ENCODE data around the gene MORN1.

Gene MORN1

DNA sequence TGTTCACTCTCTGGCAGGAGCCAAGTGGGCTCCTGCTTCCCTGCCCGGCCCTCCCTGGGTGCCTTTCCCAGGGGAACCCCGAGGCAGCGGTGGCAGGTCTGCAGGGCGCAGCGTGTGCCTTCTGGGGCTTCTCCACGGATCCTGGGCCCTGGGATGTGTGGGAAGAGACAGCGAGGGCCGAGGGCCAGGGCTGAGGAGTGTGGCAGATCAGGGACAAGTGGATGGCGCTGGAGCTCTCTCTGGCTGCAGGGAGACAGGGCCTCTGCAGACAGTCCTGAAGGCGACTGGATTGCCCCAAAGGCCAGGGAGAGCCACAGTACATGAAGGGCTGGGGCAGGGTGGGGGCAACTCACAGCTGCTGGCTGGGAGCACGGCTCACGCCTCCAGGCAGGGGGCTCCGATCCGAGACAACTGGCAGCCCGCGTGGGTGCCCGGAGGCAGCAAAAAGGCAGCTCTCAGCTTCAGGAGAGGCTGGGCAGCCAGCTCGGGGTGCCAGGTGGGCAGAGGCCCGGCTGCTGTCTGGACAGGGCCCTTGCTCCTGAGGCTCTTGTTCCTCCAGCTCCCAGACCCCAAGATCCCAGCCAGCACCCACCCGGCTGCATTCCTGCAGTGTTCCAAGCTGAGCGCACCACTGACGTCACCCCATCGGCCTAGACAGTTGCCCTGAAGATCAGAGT, 16.0 kb downstream of the MORN1 start:
- Histone ChIP-seq H3K4me1 (no peaks in the 10 kb centered on the region), H3K9me3 (no peaks in the 10 kb centered on the region), H3K4me3 (no peak overlapping the region), H3K27ac (no peak overlapping the region), H3K27me3 (no peaks in the 10 kb centered on the region), H3K36me3 (peaks cover 0 to 25% (median 9%) of the 10 kb centered on the region in 3 donors)
- intact Hi-C loops (cut with DNase I; ENCODE audit: low total_unique reads), result no loop called here
- DNase-seq, result peak in 1 of 2 donors; percentile 10
- TF ChIP-seq, protein P1, sequence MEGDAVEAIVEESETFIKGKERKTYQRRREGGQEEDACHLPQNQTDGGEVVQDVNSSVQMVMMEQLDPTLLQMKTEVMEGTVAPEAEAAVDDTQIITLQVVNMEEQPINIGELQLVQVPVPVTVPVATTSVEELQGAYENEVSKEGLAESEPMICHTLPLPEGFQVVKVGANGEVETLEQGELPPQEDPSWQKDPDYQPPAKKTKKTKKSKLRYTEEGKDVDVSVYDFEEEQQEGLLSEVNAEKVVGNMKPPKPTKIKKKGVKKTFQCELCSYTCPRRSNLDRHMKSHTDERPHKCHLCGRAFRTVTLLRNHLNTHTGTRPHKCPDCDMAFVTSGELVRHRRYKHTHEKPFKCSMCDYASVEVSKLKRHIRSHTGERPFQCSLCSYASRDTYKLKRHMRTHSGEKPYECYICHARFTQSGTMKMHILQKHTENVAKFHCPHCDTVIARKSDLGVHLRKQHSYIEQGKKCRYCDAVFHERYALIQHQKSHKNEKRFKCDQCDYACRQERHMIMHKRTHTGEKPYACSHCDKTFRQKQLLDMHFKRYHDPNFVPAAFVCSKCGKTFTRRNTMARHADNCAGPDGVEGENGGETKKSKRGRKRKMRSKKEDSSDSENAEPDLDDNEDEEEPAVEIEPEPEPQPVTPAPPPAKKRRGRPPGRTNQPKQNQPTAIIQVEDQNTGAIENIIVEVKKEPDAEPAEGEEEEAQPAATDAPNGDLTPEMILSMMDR (IDR thresholded peaks at IDR 0.05), result no peak

DNA sequence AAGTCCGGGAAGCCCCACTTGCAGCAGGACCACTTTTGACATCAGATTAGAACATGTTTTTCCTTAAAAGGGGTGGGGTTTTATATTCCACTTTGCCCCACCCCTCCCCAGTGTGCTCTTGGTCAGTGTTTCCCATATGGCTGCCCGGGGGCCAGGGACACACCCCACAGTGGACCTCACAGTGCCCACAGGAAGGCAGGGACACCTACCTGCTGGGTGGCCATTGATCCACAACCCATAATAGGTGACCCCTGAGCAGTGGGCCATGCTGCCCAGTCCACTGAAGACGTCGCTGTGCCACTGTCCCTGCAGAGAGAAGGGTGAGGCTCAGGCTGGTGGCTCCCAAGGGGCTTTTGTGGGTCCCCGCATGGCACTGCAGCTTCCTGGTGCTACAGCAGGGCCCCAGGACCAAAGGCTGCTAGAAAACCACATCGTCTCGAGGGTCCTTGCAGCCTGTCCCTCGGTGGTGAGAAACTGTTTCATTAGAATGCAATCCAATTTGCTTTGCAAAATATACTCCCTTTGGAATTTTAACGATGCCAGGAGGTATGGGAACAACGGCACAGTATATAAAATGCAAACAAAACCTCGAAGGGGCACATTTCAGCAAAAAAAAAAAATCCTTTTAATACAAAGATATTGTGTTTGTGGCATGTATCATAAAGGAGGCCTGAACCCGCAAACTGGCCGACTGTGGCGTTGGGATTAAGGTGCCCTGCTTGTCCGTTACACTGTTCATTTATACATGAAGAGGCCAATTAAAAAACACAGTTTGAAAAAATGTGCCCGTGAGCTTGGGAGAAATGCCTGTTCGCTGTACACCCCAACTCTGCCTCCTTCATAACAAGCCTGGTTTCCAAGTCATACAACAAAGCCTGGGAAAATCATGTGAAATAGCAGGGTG, 16.9 kb downstream of the MORN1 start:
- no peak overlapping the region for H3K27ac ChIP-seq
- peak; percentile 14 to 48 for DNase-seq
- intact Hi-C loops (cut with DNase I; ENCODE audit: low total_unique reads), result no loop called here

DNA sequence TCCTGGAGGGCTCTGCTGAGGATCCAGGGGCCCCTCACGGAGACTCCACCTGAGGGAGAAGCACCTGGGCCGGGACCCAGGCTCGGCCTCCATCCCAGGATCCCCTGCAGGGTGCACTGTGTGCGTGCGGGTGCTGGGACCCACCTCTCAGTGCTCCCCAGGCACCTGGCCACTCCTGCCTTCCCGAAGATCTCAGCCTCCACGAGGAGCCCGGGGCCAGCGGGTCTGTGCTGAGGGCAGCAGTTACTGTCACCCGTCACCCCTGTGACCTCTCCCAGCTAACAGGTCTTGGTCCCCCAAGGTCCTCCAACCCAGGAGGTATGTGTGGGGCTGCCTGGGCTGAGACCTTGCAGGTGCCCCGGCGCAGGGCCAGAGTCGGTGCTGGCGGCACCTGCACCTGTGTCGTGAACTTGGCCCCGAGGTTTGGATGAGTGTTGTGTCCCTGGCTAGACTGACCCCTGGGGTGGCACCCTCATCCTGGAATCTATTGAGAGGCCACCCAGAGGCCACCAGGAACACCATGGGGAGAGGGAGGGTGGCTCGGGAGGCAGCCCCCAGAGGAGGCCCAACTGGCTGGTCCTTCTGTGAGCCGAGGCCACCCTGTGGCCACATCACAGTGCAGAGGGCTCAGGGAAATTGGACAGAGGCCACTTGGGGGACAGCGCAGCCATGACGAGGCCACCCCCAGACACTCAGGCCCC, 17.7 kb downstream of the MORN1 start:
- intact Hi-C loops (cut with DNase I; ENCODE audit: low total_unique reads), result no loop called here
- Histone ChIP-seq H3K36me3 (peaks cover 0 to 25% (median 9%) of the 10 kb centered on the region in 3 donors), H3K4me1 (no peaks in the 10 kb centered on the region), H3K4me3 (no peak overlapping the region), H3K9me3 (no peaks in the 10 kb centered on the region), H3K27ac (no peak overlapping the region), H3K27me3 (no peaks in the 10 kb centered on the region)
- TF ChIP-seq, protein P1 (IDR thresholded peaks at IDR 0.05), result no peak
- peak; percentile 9 to 61 for DNase-seq

More for the DNA sequence above, 16.9 kb downstream of the MORN1 start:
- H3K27me3 ChIP-seq, result no peaks in the 10 kb centered on the region
- peaks cover 0 to 25% (median 9%) of the 10 kb centered on the region in 3 donors for H3K36me3 ChIP-seq
- TF ChIP-seq, protein P1 (IDR thresholded peaks at IDR 0.05), result no peak
- H3K4me3 ChIP-seq, result no peak overlapping the region
- no peaks in the 10 kb centered on the region for H3K4me1 ChIP-seq
- H3K9me3 ChIP-seq, result no peaks in the 10 kb centered on the region

DNA sequence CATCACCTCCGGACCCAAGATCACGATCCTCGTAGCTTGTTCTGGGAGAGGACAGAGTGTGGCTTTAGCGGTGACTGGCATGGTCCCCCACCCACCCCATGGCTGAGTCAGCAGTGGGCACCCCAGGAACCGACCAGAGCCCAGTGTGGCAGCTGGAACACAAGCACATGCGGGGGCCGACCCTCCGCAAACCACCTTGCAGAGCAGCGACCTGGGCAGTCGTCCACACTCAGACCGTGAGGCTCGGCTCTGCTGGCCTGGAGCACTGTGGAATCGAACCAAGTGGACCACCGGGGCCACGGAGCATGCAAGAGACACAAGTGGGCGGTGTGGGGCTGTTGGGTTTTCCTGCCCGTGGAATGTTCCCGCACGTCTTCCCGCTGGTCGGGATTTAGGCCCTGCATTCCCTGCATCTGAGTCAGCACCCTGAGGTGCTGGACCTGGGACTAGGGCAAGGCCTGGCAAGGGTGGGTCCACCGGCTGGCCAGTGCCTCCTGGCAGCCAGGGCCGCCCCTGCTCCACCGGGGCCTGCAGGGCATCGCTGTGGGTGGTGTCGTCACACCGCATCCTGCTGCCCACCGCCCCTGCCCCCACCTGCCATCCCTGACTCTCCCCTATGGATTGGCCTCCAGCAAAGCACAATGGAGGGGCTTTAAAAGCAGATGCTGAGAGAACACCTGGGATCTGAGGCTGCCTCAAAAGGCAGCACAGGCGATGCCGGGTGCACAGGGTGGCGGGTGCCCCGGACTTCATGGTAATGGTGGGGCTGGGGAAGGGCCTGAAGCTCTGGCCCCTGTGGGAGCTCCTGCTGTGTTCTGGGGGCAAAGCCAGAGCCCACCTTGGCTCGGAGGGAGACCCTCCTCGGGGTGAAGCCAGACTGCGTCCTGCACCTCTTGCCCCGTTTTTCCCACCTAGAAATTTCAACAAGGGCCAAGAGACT, 18.5 kb downstream of the MORN1 start:
- Histone ChIP-seq H3K36me3 (peaks cover 0 to 29% (median 9%) of the 10 kb centered on the region in 3 donors), H3K27ac (no peak overlapping the region), H3K9me3 (no peaks in the 10 kb centered on the region), H3K4me1 (no peaks in the 10 kb centered on the region), H3K27me3 (no peaks in the 10 kb centered on the region), H3K4me3 (no peak overlapping the region)
- DNase-seq, result peak; percentile 13 to 48
- intact Hi-C loops (cut with DNase I; ENCODE audit: low total_unique reads), result no loop called here
- TF ChIP-seq, protein P1 (IDR thresholded peaks at IDR 0.05), result no peak
